SK-N-SH (cell line): ENCODE data around the gene RFXANK. TPM values are rescaled to one million over a fixed set of nuclear protein-coding genes. Genes with fewer than 3 reads are reported as not detected.

Source experiments
- CTCF ChIA-PET: fragments of 300-600, 350-600 bp; formaldehyde crosslinking; extraction: SDS; loops from one replicate; lab custom pipeline; 2021; lab: Yijun Ruan, JAX
- POLR2A ChIA-PET: fragments of 350-600 bp; sonication (Branson Sonifier 250); formaldehyde crosslinking; extraction: SDS; loops from one replicate; lab custom pipeline; 2020; ENCODE audit warnings: antibody characterized with exemption, inconsistent platforms; lab: Yijun Ruan, JAX
- DNase-seq: peaks from one replicate; pipeline ENCODE4 v3.0.0; 2012
- H2AFZ ChIP-seq: fragments of 200-600 bp; sonication (generic); 2 replicates; pipeline ENCODE4 v1.8.1; 2016; ENCODE audit warnings: antibody characterized with exemption, mild to moderate bottlenecking, low read depth
- H3F3A ChIP-seq: fragments of 200-600 bp; sonication (generic); replicated peaks from 2 replicates; pipeline ENCODE3; 2016; ENCODE audit warnings: antibody characterized with exemption, mild to moderate bottlenecking; ENCODE audit not compliant: insufficient read depth
- H3K27ac ChIP-seq, 2 experiments: fragments of 200-500 bp in 1 of 2; fragments of 200-600 bp in 1 of 2; sonication (Bioruptor generic) in 1 of 2; sonication (generic), shearing (Covaris generic) in 1 of 2; 2 replicates each; pipeline versions ENCODE4 v1.5.1 to v1.6.1; 2014 to 2016; ENCODE audit warnings: low read depth in 2 of 2, inconsistent platforms in 1 of 2, low read length in 1 of 2, mild to moderate bottlenecking in 1 of 2, mixed read lengths in 1 of 2
- H3K27me3 ChIP-seq: fragments of 200-600 bp; sonication (generic), shearing (Covaris generic); 2 replicates; pipeline ENCODE4 v1.6.1; 2016; ENCODE audit warnings: mixed run types; ENCODE audit not compliant: insufficient read depth
- H3K36me3 ChIP-seq, 2 experiments: fragments of 200-500 bp in 1 of 2; fragments of 200-600 bp in 1 of 2; sonication (Bioruptor generic) in 1 of 2; sonication (generic) in 1 of 2; replicated peaks in 1 of 2; 2 replicates each; pipeline versions ENCODE3 to v1.5.1; 2014 to 2016; ENCODE audit warnings: low read length in 1 of 2, mild to moderate bottlenecking in 1 of 2; ENCODE audit not compliant: insufficient read depth in 2 of 2, control insufficient read depth in 1 of 2
- H3K4me1 ChIP-seq, 2 experiments: fragments of 200-500 bp in 1 of 2; fragments of 200-600 bp in 1 of 2; sonication (Bioruptor generic) in 1 of 2; sonication (generic), shearing (Covaris generic) in 1 of 2; 2 replicates each; pipeline versions ENCODE4 v1.5.1 to v1.6.1; 2014 to 2016; ENCODE audit warnings: low read depth in 1 of 2, low read length in 1 of 2, mixed run types in 1 of 2; ENCODE audit not compliant: insufficient read depth in 2 of 2, control insufficient read depth in 1 of 2
- H3K4me2 ChIP-seq: fragments of 200-600 bp; sonication (generic), shearing (Covaris generic); 2 replicates; pipeline ENCODE4 v1.6.1; 2017; ENCODE audit warnings: mixed run types
- H3K4me3 ChIP-seq, 2 experiments: fragments of 200-500 bp in 1 of 2; fragments of 200-600 bp in 1 of 2; sonication (Bioruptor generic) in 1 of 2; sonication (generic), shearing (Covaris generic) in 1 of 2; 2 replicates each; pipeline versions ENCODE4 v1.5.1 to v1.8.1; 2014 to 2016; ENCODE audit warnings: low read depth in 2 of 2, inconsistent platforms in 1 of 2, low read length in 1 of 2, mild to moderate bottlenecking in 1 of 2, mixed read lengths in 1 of 2, moderate library complexity in 1 of 2
- H3K79me2 ChIP-seq: fragments of 200-600 bp; sonication (generic); 2 replicates; pipeline ENCODE4 v1.8.1; 2017; ENCODE audit warnings: mild to moderate bottlenecking; ENCODE audit not compliant: insufficient read depth
- H3K9ac ChIP-seq: fragments of 200-600 bp; sonication (generic); 2 replicates; pipeline ENCODE4 v1.6.1; 2017; ENCODE audit warnings: mixed run types
- H3K9me2 ChIP-seq: fragments of 200-600 bp; sonication (generic); 2 replicates; pipeline ENCODE4 v1.6.1; 2017; ENCODE audit warnings: mixed run types
- H3K9me3 ChIP-seq: fragments of 200-600 bp; sonication (generic); 2 replicates; pipeline ENCODE4 v1.6.1; 2017; ENCODE audit warnings: mixed run types, mild to moderate bottlenecking, moderate library complexity
- H4K20me1 ChIP-seq: fragments of 200-600 bp; sonication (generic); 2 replicates; pipeline ENCODE4 v1.6.1; 2017; ENCODE audit warnings: mild to moderate bottlenecking, mixed run types; ENCODE audit not compliant: insufficient read depth
- CHD2 ChIP-seq: fragments of 150-350 bp; IDR thresholded peaks from 2 replicates; pipeline ENCODE4 v1.6.1; 2018; ENCODE audit warnings: low read length; ENCODE audit not compliant: partially characterized antibody
- CTCF ChIP-seq: fragments of 200-600 bp; sonication (generic); IDR thresholded peaks from 2 replicates; pipeline ENCODE4 v1.6.1; 2017; ENCODE audit warnings: antibody characterized with exemption, mild to moderate bottlenecking, moderate library complexity
- ELF1 ChIP-seq: IDR thresholded peaks from 2 replicates; pipeline ENCODE4 v1.4.0; 2012
- EP300 ChIP-seq, 2 experiments: IDR thresholded peaks; 2 replicates each; pipeline versions ENCODE4 v1.4.0 to v1.6.1; 2012; ENCODE audit warnings: borderline replicate concordance in 1 of 2, low read depth in 1 of 2, low read length in 1 of 2
- GABPA ChIP-seq: IDR thresholded peaks from 2 replicates; pipeline ENCODE4 v1.4.0; 2012; ENCODE audit warnings: low read depth, mild to moderate bottlenecking
- MAX ChIP-seq: IDR thresholded peaks from 2 replicates; pipeline ENCODE4 v1.4.0; 2012; ENCODE audit warnings: low read depth
- MEF2A ChIP-seq: IDR thresholded peaks from 2 replicates; pipeline ENCODE4 v1.4.0; 2012; ENCODE audit warnings: low read depth, borderline replicate concordance
- NFIC ChIP-seq: IDR thresholded peaks from 2 replicates; pipeline ENCODE4 v1.4.0; 2012; ENCODE audit warnings: borderline replicate concordance
- NRF1 ChIP-seq: IDR thresholded peaks from 2 replicates; pipeline ENCODE4 v1.6.1; 2012; ENCODE audit warnings: low read depth, mild to moderate bottlenecking, low read length
- REST ChIP-seq: IDR thresholded peaks from 2 replicates; pipeline ENCODE4 v1.6.1; 2012; ENCODE audit warnings: mild to moderate bottlenecking, low read depth, low read length, moderate library complexity
- TAF1 ChIP-seq: IDR thresholded peaks from 2 replicates; pipeline ENCODE4 v1.6.1; 2012; ENCODE audit warnings: low read depth, mild to moderate bottlenecking, low read length, moderate library complexity, borderline replicate concordance
- TCF12 ChIP-seq: IDR thresholded peaks from 2 replicates; pipeline ENCODE4 v1.4.0; 2012
- USF1 ChIP-seq: IDR thresholded peaks from 2 replicates; pipeline ENCODE4 v1.4.0; 2012; ENCODE audit warnings: low read depth, borderline replicate concordance
- ZBTB33 ChIP-seq: IDR thresholded peaks from 2 replicates; pipeline ENCODE4 v1.4.0; 2012; ENCODE audit warnings: low read depth, borderline replicate concordance
- WGBS: methylation state at CpG from one replicate; pipeline ENCODE4 v1.1.6; 2017; ENCODE audit warnings: low lambda C conversion rate; 5-methylcytosine and 5-hydroxymethylcytosine counted together
- polyA plus RNA-seq, 3 experiments: library from polyadenylated mRNA; depleted of rRNA; stranded (reverse); fragments of >200 nt; gene quantifications; 2 replicates each; pipeline ENCODE4 v1.2.3, GENCODE V29; 2012

RFXANK gene
- polyA plus RNA-seq, 1 of the 3 experiments (the other 2 are of a cell fraction) = 117 TPM

GRCh38 chr19:19212916-19213315 lies 20.9 kb downstream of the RFXANK start:
- CTCF ChIA-PET = interaction anchor here (1.3 kb wide), 1 partner anchor 67 kb away, joined by 3 read pairs; no protein-coding TSS in a partner anchor
- 69% methylated on average over 5 of the region's 7 CpGs for WGBS
- H3F3A ChIP-seq = no peaks in the 10 kb centered on the region

More at GRCh38 chr19:19212916-19213315, 20.9 kb downstream of the RFXANK start:
- peaks cover 12% of the 10 kb centered on the region for H3K27me3 ChIP-seq
- H3K27ac ChIP-seq = no peak overlapping the region
- no peak for DNase-seq
- H3K4me2 ChIP-seq = no peak overlapping the region
- no peak overlapping the region for H3K4me3 ChIP-seq
- no peaks in the 10 kb centered on the region for H4K20me1 ChIP-seq
- H3K9me2 ChIP-seq = no peaks in the 10 kb centered on the region
- POLR2A ChIA-PET = no interaction called here
- H3K9ac ChIP-seq = no peak overlapping the region
- no peaks in the 10 kb centered on the region for H3K79me2 ChIP-seq
- H3K4me1 ChIP-seq = peaks cover 0 to 6% of the 10 kb centered on the region in 2 experiments; a peak in 1 of 4 replicates
- no peaks in the 10 kb centered on the region for H3K9me3 ChIP-seq
- no peak overlapping the region for H2AFZ ChIP-seq
- TF ChIP-seq ELF1 (no peak), TAF1 (no peak), ZBTB33 (no peak), NFIC (no peak), USF1 (no peak), NRF1 (no peak), GABPA (no peak), REST (no peak), CTCF (no peak), TCF12 (no peak), CHD2 (no peak), MAX (no peak), EP300 (IDR thresholded peaks at IDR 0.05; ENCODE audit: borderline replicate concordance in 1 of 2, low read depth in 1 of 2, low read length in 1 of 2) (no peak), MEF2A (no peak)
- H3K36me3 ChIP-seq = no peaks in the 10 kb centered on the region
